ENCODE data around the gene TUG1.

Gene TUG1

GRCh38 chr22:30947816-30948454, 21.1 kb upstream of the TUG1 start:
- DNase-seq (ENCODE audit: low read depth in 2 of 2), result no peak

GRCh38 chr22:30948930-30949342, 20.1 kb upstream of the TUG1 start:
- no peak for DNase-seq (ENCODE audit: low read depth in 2 of 2)

DNA sequence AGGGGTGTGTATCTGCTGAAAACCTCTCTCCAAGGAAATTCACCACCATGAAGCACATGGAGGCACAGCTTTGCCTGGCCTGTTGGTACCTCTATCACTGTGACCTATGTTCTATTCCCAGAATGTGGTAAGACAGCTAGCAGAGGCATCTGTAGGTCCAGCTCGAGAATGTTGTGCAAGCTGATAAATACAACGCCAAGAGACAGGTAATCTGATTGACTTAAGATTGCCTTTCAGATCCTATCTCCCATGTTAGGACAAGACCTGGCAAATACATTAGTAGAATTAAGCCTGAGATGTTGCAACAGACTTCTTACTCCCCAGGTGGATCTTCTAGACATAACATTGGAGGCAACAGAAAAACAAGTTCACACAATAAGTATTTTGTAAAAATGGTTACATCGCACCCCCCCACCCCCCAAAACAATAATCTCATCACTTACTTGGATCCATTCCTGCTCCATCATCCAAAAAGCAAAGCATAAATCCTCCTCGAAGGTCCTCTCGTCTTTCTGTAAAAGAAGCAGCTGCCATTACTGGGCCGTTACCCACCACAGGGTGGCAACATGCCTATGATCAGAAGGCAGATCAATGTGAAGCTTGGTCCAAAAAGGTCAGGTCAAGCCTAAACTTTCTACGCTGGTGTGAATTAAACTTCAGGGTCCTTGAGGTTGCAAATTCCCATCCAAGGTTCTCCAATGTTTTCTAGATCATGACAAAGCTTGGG, 19.0 kb upstream of the TUG1 start:
- no peak for DNase-seq (ENCODE audit: low read depth in 2 of 2)

DNA sequence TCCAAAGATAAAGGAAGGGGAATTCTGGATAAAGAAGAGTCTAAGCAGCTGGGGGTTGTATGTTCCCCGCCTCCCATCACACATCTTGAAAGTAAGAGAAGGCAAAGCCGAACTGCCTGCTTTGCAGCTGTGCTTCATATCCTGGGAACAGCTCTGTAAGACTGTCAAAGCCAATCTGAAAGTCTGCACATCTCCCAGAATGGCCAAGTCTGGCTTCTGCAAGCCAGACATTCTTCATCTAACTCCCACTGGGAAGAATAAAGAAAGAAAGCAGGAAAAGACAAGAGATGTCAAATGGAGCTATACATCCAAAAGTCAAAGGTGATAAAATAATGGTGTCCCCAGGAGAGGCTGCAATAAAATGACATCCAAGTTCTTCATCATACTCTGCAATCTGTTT, 15.9 kb upstream of the TUG1 start:
- no peak for DNase-seq (ENCODE audit: low read depth in 2 of 2)

- no peak for DNase-seq (ENCODE audit: low read depth in 2 of 2)
These were observed 13.9 kb upstream of the TUG1 start for GRCh38 chr22:30955153-30955552.

DNA sequence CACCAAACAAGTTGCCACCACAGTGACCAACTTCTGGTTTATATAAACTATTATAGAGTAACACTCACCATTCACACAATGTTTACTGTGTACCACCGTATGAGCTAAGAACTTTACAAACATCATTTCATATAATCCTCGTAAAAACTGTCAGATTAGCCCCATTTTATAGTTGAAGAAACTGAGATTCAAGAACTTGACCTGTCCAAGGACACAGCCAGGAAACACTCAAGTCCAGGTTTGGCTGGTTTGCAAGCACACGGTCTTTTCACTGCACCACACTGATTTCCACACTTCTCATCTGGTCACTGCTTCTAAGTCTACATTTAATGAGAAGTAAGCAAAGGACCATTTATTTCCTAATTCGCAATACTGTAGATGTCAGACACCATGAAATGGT, 4.2 kb upstream of the TUG1 start:
- DNase-seq (ENCODE audit: low read depth in 2 of 2), result no peak

GRCh38 chr22:30968015-30968923, 796 bp upstream of the TUG1 start, which contains the start of gene MORC2:
Gene MORC2 (minus strand): TSS chr22:30968774. CDS start chr22:30967889, 885 bp downstream.
- peak in 1 of 2 donors; percentile 1 for DNase-seq (ENCODE audit: low read depth in 2 of 2)

- peak; percentile 0 to 17 for DNase-seq (ENCODE audit: low read depth in 2 of 2)
These were observed 679 bp downstream of the TUG1 start for GRCh38 chr22:30969532-30970355.

- no peak for DNase-seq (ENCODE audit: low read depth in 2 of 2)
These were observed 1.3 kb downstream of the TUG1 start for GRCh38 chr22:30970356-30970746.

GRCh38 chr22:30978304-30978962, 9.4 kb downstream of the TUG1 start:
- no peak for DNase-seq (ENCODE audit: low read depth in 2 of 2)

DNA sequence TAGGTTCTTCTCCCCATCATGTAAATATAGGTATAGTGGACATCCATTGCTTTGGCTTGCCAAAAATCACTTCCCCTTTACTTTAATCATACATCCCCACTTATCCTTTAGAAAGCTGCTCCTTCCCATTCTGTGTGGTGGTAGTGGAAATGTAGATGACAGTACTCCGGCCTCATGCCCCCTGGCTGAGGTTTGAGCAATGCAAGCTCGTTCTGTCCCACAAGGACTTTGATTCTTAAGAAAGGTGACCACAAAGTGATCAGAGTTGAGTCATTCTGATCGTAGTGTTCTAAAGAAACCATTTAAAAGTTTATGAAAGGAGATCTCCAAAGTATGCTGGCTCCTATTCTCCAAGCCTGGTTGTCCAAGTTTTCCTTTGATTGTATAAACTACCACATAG, 10.9 kb downstream of the TUG1 start:
- no peak for DNase-seq (ENCODE audit: low read depth in 2 of 2)

DNA sequence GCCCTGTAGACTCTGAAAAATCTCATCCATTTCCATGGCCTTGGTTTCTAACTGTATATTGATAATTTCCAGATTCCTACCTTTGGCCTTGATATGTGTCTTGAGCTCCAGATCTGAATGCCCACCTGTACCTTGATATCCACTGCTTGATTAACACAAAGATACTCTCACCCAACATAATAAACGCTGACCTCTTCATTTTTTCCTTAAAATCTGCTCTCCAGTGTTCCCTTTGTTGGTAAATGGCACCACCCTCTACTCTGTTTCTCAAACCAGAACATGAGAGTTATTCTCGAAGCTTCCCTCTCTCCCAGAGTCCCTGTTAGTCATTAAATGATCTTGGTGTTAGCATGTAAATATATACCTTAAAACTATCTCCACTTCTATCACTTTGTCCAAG, 13.4 kb downstream of the TUG1 start:
- no peak for DNase-seq (ENCODE audit: low read depth in 2 of 2)

DNA sequence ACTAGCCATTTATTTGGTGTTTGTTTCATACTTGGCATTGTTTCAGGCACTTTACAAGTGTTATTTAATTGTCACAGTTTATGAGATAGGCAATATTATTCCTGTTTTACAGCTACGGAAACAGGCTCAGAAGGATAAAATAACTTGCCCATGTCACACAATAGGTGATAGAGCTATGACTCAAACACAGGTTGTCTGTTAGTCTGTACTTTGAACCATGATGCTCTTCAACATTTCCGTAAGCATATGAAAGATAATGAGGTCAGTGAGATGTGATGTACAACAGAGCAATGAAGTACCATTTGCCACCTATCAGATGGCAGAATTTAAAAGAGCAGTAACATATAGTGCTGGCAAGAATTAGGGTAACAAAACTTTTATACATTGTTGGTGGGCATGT, 15.3 kb downstream of the TUG1 start:
- DNase-seq (ENCODE audit: low read depth in 2 of 2), result no peak

DNA sequence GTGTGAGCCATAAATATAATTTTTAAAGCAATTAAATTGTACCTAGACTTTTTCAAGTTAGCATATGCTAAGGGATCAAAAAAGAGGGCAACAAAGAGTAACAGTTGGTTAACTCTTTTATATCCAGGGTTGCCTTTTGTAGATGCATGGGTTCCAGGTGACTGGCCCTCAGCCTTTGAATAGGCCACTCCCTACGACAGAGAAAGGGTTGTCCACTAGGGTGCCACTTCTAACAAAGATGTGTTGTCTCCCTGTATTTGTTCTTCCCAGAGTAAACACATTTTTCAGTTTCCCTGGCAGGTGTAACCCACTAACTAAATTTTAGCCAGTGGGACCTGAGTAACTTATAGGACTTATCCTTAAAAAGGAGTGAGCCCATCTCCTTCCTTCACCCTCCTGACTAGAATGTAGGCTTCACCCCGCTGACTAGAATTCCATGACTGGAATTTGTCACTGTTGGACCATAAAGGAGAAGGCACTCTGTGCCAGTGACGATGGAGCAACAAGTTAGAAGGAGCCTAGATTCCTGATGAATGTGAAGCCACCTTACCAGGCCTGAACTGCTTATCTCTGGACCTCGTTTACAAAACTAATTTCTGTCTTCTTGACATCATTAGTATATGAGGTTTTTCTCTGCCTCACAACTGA, 16.6 kb downstream of the TUG1 start:
- no peak for DNase-seq (ENCODE audit: low read depth in 2 of 2)

DNA sequence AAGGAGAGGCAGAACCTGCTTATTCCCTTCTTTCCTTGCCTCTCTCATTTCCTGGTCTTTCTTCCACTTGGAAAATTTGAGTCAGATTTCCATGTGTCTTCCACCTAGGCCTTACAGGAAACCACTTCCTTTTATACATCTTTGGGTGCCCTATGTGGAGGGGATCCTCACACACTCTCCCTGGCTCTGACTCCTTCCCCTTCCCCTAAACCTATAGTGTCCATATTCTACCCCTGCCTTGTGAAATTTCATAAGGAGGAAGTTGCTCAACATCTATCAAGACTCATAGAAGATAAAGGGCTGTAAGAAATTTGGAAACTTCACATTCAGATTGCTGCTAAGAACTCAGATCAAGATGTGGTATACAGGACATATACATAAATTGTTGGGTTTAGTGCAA, 20.4 kb downstream of the TUG1 start:
- no peak for DNase-seq (ENCODE audit: low read depth in 2 of 2)

GRCh38 chr22:30990690-30991089, 21.6 kb downstream of the TUG1 start:
- no peak for DNase-seq (ENCODE audit: low read depth in 2 of 2)

GRCh38 chr22:30992565-30992964, 23.5 kb downstream of the TUG1 start:
- no peak for DNase-seq (ENCODE audit: low read depth in 2 of 2)

GRCh38 chr22:30994960-30995359, 25.9 kb downstream of the TUG1 start:
- no peak for DNase-seq (ENCODE audit: low read depth in 2 of 2)

- no peak for DNase-seq (ENCODE audit: low read depth in 2 of 2)
These were observed 27.4 kb downstream of the TUG1 start for GRCh38 chr22:30996462-30996861.

DNA sequence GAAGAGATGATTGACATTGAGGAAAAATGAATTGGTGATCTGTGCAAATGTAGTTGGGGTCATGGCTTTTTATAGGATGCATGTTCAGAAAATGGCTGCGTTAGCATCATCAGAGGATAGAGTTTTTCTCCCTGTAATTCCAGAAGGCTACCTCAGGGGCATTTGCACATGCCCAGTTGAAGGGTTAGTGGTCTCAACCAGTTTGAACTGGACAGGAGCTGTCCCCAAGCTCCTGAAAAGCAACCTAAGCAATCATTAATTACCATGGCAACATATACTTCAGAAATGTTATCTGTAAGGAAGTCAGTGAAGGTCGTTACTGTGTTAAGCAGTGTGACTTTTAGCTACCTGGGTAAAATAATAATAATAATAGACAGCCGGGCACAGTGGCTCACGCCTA, 29.3 kb downstream of the TUG1 start:
- DNase-seq (ENCODE audit: low read depth in 2 of 2), result no peak

Data from stimulated activated CD8-positive, alpha-beta memory T cell treated with anti-CD3 and anti-CD28 coated beads, Interleukin-15, amount 100 ng/mL, for 4 hours (primary cell).